T47D (cell line): ENCODE measurements around the gene PALD1.
"Not testable (repeated sequence)": the region's sequence is repeated elsewhere in the genome, so short reads cannot be mapped to it uniquely, and the experiment has no call there.

Experiments
- DNase-seq, 2 experiments: peaks; one replicate each; pipeline versions ENCODE4 v3.0.0 to v3.0.0-alpha.2; 2011 to 2012; ENCODE audit warnings: low read depth in 1 of 2, low spot score in 1 of 2
- JUND ChIP-seq: IDR thresholded peaks from 2 replicates; pipeline ENCODE4 v1.6.1; 2012; ENCODE audit warnings: low read depth
- in situ Hi-C: cut with HindIII; loops from 2 replicates; pipeline ENCODE4 v1.10.0; 2016; ENCODE audit warnings: low sequenced_read_pairs, low pct_unique_long_range_greater_than_20kb

PALD1 gene

DNA sequence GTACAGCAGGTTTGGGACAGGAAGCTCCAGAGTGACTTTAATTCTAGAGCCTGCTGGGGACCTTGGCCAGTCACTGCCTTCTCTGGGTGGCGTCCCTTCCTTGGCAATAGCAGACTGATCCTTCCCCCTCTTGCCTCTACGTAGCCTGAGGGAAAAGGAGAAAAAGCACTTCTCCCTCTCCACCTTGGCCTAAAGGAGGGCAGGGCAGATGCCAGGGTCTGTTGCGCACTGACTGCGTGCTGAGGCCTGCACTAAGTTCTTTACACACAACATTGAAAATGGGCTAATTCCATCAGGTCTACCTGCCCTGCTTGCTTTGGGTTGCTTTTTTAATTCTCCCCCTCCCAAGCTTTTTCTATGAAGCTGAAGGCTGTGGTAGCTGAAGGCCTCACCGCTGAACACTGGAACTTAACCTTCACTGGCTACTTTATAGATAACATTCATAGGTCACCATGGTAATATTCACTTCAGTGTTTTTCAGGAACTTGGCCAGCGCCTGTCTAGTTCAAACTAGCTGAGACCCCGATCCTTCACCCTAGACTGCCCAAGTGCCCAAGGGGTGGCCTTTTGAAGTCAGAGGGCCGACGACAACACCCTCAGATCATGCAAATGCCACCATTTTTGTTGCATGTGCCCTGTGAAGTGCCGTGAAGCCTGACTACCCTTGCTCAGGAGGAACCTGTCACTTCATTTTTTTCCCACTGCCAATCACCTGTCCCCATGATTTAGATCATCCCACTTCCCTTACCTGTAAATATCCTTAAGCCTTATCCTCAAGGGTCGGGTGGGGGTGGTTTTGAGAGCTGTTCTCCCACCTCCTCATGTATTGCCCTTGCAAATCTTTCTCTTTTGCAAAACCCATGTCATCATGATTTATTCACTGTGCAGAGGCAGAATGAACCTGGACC is 95.3 kb downstream of the PALD1 start:
- TF ChIP-seq JUND, result no peak
- in situ Hi-C loops, result no loop called here
- no peak for DNase-seq

DNA sequence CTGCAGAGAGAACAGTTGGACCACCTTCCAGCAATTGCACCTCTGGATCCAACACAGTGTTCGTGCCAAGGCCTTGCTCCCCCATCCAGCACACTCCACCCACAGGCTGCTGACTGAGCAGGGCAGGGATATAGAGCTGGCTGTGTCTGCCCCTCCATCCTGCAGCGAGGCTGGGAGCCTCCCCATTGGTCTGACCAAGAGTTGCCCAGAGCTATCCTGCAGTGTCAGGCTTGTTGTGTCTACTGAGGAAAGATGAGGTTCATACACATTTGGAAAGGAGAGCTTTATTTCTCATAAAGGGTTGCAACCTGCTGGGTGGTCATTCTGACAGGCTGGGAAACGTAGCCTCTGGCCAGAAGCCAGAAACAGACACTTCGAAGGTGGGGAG is 96.9 kb downstream of the PALD1 start:
- in situ Hi-C loops, result no loop called here
- no peak for TF ChIP-seq JUND
- no peak for DNase-seq

DNA sequence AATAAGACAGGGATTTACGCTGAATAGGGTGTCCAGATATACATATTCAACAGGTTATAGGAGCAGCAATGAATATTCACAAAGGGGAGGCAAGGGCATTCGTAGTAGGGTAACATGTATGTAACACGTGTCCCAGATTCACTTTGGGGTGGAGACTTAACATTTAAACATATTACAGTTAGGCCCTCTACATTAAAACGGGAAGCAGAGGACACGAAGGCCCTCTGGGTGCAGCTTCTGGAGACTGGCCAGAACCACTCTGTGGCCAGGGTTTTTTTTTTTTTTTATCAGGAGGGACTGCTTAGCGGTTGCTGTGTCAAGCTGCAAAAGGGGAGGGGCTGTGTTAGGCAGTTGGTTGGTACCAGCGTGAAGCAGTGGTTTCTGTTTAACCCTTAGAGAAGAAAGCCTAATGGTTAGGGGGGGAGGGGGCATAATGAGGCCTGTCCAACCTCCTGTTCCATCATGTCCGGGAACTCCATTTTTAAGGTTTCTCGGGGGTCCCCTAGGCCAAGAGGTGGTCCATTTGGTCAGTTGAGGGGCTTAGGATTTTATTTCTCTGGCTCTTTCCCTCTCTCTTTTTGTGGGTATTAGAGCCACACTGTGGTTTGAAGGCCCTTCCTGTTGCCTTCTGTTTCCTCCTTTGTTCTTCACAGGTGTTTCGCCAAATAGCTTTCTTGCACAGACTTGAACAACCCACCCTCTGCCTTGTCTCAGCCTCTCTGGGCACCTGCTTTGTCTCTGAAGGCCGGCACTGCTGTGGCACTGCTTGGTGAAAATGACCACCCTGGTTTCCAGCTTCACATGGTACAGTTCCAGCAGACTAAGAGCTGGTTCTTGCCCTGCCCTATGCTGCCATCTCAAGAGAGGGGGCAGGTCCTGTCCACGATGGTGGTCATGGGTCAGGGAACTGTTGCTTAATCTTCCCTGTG is 97.6 kb downstream of the PALD1 start:
- in situ Hi-C loops, result no loop called here
- TF ChIP-seq JUND, result no peak
- DNase-seq, result no peak

DNA sequence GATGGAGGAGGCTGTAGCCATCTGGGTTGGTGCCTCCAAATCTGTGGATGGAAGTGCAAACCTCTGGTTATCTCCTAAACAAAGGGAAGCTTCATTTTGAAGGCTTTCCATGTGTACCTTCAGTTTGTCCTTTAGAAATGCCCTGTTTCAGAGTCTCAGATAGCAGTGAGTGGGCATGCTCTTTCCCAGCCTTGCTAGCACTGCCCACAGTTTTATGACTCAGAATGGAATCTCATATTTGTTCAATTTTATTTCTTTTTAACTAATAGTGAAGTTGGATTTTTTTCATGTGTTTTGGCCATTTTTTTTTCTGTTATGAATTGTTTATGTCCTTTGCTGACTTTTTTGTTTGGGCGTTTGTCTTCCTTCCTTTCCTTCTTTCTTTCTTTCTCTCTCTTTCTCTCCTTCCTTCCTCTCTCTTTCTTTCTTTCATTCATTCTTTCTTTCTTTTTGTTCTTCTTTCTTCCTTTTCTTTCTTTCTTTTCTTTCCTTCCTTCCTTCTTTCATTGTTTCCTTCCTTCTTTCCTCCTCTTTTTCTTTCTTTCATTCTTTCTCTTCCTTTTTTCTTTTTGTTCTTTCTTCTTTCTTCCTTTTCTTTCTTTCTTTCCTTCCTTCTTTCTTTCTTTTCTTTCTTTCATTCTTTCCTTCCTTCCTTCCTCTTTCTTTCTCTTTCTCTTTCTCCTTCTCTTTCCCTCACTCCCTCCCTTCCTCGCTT is 98.4 kb downstream of the PALD1 start:
- TF ChIP-seq JUND, result no peak
- in situ Hi-C loops, result no loop called here
- no peak for DNase-seq

DNA sequence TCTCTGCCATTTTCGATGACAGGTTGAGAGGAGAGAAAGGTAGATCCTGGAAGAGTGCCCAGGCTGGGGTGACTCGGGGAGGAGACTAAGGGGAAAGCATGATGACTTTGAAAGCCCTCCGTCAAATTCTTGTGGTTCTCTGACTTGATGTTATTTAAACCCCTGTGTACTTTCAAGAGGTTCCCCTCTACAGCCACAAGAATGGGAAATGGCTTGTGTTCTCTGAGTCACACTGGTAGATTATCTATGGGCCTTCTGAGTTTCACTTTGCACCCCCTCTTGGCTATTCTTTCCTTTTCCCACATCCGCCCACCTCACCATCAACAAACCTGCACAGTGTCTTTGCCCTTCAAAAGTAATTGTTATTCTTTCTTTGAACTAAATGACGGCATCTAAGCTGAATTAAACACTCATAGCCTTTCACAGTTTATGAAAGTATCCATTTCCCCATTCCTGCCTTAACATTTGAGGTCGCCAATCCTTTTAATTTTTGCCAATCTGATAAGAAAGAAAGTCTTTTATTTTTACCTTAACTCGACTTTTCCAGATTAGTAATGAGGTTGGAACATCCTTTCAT is 99.9 kb downstream of the PALD1 start:
- no peak for TF ChIP-seq JUND
- in situ Hi-C loops, result no loop called here
- DNase-seq, result no peak

DNA sequence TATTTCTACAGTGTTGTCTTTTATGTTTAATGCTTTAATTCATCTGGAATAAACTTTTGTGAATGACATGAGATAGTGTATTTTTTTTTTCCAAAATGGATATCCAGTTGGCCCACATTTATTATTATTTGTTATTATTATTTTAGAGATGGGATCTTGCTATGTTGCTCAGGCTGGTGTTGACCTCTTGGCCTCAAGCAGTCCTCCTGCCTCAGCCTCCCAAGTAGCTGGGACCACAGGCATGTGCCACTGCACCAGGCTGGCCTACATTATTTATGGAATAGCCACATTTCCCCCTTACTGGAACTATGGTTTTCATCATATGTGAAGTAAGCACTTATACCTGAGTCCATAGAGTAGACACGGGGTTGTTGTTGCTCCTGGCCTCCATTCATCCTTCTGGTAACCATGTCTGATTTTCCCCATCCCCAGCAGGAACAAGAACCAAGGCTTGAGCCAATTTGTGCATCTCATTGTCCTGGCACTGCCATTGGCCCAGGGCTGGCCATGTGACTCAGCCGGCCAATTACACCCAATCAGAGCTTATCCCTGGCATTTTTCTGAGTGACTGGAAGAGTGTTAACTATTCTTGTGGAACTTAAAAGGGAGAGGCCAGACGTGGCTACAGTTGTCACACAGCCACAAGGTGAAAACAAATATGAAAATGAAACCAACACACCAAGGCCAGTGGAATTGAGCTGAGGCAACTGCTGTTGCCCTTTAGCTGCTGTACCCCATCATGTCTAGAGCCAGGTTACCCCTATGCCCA is 100.9 kb downstream of the PALD1 start:
- DNase-seq, result peak in 1 of 2 experiments; percentile 18
- in situ Hi-C loops, result no loop called here
- TF ChIP-seq JUND, result no peak

DNA sequence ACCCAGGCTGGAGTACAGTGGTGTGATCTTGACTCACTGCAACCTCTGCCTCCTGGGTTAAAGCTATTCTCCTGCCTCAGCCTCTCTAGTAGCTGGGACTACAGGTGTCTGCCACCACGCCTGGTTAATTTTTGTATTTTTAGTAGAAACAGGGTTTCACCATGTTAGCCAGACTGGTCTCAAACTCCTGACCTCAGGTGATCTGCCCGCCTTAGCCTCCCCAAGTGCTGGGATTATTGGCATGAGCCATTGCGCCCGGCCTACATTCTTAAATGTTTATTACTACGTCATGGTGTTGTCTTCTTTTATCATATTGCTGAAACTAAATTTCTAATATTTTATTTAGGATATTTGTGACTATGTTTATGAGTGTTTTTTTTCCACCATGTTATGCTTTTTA is 102.6 kb downstream of the PALD1 start:
- DNase-seq, in situ Hi-C loops: not testable (repeated sequence)

DNA sequence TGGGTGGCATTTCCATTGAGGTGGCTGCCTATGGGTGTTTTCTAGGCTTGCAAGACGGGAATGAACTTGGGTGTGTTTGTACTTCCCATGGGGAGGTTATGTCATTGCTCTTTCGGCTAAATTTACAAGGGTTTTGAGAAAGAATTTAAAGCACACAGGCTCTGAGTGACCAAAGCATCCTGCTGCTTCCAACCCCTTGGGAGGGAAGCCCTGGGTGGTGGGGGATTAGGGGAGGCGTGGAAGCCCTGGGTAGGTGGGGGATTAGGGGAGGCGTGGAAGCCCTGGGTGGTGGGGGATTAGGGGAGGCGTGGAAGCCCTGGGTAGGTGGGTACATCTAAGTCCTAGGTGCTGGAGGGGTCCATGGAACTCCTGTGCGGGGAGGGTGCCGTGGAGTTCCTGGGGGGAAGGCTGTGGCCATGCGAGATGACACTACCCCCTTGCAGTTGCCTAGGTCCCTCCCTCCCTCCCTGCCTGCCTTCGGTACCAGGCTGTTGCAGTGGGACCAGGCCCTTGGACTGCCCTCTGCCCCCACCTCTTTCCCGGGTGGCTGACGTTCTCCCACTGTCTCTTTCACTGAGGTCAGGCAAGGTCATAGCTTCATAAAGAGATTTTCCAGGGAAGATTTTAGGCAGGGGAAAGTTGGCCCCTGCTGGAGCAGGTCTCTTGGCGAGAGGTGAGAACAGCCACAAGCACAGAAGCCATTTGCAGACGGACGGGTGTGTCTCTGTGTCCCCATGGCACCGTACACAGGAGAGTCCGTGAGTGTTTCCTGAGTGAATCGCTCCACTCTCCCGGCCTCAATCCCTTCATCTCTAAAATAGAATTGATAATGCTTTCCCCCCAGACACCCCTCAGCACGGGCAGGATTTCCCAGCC is 104.5 kb downstream of the PALD1 start:
- no peak for DNase-seq
- in situ Hi-C loops, result no loop called here
- TF ChIP-seq JUND, result no peak

DNA sequence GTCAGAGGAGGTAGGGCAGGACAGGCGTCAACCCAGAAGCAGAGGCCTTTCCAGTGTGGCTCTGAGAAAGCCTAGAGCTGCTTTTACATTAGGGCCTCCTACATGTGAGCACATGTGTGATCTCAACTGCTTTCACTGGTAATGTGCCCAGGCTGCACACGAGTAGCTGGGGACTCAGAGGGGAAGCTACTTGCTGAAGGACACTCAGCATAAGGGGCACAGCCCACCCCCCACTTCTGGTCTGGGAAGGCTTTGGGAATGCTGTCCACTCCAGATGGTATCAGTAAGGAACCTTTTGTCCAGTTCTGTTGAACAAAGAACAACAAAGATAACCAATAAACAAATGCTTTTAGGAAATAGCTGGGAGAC is 105.1 kb downstream of the PALD1 start:
- no peak for TF ChIP-seq JUND
- no peak for DNase-seq
- in situ Hi-C loops, result no loop called here

DNA sequence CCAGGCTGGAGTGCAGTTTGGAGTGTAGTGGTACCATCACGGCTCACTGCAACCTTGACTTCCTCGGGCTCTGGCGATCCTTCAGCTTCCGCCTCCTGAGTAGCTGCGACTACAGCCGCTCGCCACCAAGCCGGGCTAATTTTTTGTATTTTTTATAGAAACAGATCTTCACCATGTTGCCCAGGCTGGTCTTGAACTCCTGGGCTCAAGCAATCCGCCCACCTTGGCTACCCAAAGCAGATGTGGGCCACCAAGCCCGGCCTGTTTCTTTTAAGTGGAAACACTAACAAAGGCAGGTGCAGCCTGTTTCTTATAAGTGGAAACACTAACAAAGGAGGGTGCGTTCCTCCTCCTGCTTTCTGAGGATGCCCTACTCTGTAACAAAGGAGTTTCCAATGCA is 105.8 kb downstream of the PALD1 start:
- DNase-seq, result no peak
- no peak for TF ChIP-seq JUND
- in situ Hi-C loops, result no loop called here
